Measurements from ENCODE around the gene OSBP2.
"Not testable (repeated sequence)": the region's sequence is repeated elsewhere in the genome, so short reads cannot be mapped to it uniquely, and the experiment has no call there.

DNA sequence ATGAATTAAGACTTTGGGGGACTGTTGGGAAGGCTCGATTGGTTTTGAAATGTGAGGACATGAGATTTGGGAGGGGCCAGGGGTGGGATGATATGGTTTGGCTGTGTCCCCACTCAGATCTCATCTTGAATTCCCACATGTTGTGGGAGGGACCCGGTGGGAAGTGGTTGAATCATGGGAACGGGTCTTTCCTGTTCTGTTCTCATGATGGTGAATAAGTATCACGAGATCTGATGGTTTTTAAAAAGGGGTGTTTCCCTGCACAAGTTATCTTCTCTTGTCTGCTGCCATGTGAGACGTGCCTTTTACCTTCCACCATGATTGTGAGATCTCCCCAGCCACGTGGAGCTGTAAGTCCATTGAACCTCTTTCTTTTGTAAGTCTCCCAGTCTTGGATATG, 82.5 kb downstream of the OSBP2 start:
- TF ChIP-seq, protein P1, sequence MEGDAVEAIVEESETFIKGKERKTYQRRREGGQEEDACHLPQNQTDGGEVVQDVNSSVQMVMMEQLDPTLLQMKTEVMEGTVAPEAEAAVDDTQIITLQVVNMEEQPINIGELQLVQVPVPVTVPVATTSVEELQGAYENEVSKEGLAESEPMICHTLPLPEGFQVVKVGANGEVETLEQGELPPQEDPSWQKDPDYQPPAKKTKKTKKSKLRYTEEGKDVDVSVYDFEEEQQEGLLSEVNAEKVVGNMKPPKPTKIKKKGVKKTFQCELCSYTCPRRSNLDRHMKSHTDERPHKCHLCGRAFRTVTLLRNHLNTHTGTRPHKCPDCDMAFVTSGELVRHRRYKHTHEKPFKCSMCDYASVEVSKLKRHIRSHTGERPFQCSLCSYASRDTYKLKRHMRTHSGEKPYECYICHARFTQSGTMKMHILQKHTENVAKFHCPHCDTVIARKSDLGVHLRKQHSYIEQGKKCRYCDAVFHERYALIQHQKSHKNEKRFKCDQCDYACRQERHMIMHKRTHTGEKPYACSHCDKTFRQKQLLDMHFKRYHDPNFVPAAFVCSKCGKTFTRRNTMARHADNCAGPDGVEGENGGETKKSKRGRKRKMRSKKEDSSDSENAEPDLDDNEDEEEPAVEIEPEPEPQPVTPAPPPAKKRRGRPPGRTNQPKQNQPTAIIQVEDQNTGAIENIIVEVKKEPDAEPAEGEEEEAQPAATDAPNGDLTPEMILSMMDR (IDR thresholded peaks at IDR 0.05), result not testable (repeated sequence)
- TF ChIP-seq POLR2A (IDR thresholded peaks at IDR 0.05), result not testable (repeated sequence)
